NCI-H1092 treated with DMSO at 0.1 percent for 48 hours (cell line): ENCODE measurements around the gene DPYD.

Experiments
- DNase-seq: peaks from one replicate; lab custom pipeline; 2025; lab: John Stamatoyannopoulos, UW

Gene DPYD

DNA sequence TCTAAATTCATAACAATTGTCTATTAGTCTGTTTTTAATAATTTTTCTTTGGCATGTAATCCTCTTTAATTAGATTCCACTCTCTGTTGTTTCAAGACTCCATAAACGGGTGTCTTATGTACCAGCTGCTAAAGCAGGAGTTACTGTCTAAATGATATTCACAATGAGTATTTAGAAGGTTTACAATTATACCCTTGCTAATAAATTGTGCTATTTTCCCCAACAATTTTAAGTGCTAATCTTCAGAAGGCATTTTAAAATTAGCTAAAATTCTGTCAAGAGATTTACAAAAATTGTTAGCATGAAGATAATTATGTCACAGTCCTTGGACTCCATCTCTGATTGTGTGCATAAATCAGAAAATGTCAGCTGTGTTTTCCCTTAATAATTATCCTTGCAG is 83.7 kb downstream of the DPYD start:
- no peak for DNase-seq

DNA sequence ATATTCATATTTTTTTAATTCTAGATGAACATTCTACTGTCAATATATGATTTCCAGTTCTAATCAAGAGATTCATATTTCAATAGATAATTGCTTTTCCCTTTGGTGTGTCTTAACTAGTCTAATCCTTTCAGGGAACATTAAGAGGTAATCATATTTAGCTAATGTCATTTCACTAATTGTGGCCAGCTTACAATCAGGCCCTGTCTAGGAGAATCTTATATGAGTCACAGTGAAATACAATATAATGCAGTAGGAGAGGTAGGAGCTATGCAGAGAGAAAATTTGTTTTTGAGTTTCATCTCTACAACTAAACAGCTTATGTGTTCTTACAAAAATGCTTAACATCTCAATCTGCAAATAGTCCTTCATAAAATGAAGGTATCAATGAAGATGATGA is 85.9 kb downstream of the DPYD start:
- DNase-seq, result no peak

DNA sequence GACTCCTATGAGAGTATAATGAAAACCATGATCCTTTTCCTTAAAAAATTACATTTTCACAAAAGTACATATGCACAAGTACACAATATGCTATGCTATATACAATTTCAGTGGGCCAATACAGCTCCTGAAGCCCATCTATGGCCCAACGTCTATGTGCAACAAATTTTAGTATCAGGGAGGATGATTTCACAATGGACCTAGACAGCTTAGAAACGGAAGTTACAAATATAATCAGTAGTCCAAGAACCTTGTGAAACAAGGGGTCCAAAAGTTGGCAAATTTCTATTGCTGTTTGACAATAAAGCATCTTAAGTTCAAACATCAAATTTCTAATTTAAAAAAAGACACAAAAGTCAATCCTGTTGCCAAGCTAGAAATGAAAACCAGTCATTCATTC is 87.0 kb downstream of the DPYD start:
- no peak for DNase-seq

DNA sequence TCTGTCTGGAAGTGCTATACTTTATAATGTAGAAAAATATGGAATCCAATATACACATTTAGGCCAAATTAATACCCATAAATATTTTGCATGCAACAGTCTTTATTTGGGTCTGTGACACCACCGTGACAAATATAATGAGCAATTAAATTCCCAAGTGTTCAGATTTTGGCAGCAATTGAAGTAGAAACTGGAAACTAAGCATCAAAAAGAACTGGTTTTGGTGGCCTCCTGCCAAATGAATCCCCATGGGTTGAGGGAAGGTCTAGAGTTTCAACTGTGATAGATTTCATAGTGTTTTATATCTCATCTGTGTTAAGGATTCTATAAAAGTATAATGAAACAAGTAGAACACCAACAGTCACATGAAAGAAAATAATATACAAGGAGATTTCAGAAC is 88.4 kb downstream of the DPYD start:
- peak; percentile 53 for DNase-seq

DNA sequence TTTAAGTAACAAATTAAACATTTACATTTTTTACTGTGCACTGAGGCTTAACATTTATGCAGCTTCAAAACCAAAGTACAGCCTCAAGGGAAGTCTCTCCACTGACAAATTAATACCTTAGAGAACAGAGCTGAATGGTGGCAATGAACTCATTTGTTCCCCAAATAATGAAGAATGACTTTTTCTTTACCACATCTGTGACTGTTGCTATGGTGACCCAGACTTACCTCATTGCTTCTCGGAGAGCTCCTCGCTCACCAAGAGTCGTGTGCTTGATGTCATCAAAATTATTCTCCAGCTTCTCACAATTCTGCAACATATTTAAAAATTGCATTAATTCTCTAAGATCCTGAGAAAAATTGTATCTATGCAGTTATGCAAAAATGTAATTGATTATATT is 92.9 kb downstream of the DPYD start:
- no peak for DNase-seq

DNA sequence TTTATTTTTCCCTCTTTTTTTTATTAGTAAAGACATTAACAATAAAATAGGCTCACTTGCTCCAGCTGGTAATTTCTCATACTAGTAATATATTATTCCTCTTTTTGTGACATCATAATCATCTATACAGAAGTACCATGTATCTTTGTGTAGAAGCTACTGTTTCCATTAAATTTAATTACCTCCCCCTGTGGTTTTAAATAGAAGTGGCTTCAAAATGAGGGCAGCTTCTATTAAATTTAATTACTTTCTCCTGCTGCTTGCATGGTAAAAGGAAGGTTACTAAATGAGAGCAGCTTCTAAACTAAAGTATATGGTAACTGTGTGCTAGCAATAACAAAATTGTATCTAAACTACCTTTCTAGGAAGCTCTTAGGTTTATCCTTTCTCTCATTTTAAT is 94.0 kb downstream of the DPYD start:
- DNase-seq, result peak; percentile 30

DNA sequence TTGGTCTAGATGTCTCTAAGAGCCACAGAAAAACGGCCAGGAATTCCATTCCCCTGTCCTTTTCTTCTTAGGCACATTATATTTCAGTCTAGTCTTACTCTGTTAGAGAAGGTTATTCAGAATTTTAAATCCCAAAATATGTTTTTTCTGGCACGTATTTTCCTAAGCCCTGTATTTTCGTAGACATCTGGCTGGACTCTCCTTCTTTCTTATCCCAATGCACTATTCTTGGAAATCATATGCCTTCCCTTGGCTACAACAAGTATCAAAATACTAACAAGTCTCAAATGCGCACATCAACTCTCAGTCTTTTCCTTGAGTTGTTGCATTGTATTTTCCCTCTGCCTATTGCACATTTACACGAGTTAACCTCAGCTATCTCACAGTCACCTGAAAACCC is 96.2 kb downstream of the DPYD start:
- no peak for DNase-seq

DNA sequence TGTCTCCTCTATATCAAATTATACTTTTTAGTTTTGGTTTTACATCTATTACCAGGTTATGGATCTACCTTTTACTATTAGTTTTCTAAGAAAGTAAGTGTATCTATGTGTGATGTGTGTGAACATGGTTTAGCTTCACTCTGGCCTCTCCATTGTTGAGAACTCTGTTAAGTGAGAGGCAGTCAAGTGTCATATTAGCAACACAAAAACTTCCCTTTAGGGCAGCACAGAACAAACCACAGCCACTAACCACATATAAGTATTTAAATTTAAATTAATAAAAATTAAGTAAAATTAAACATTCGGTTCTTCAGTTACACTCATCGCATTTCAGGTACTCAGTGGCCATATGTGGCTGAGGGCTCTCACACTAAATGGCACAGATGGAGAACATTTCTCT is 96.6 kb downstream of the DPYD start:
- DNase-seq, result no peak

DNA sequence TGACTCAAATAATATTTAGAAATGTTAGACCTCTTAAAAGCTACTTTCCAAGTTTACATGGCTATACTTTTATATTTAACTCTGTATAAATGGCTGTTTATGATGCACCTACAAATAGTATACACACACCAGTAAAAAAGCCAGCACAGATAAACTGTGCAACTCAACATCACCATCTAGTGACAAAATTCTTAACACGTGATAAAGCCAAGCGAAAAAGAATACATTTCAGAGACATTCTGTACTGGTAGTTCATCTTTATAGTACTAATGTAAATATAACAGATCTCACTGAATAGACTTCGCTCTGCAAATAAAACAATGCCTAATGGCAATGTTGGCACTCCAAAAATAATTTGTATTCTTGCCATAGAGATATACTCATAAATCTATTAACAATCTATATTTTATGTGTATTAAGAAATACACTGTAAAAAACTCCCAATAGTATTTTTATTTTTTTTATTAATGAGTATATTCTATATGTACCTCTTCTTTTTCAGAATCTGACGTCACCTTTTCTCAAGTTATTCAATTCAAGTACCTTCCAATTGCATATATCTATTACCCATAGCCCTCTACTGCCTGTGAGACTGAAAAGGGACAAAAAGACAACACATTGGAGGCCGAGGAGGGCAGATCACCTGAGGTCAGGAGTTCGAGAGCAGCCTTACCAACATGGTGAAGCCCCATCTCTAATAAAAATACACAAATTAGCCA is 100.2 kb downstream of the DPYD start:
- DNase-seq, result peak; percentile 37

DNA sequence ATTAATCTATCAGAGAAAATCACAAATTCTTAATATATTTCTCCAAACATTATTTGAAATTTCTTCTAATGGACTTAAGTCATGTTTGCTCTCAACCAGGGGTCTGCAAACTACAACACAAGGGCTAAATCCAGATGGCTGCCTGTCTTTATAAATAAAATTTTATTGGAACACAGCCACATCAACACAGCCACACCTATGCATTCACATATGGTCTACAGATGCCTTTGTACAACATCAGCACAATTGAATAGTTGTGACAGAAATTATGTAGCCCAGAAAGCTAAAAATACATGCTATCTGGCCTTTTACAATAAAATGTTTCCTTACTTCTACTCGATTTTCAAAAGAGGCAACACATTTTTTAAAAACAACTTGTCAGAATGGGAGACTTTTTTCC is 103.9 kb downstream of the DPYD start:
- no peak for DNase-seq

DNA sequence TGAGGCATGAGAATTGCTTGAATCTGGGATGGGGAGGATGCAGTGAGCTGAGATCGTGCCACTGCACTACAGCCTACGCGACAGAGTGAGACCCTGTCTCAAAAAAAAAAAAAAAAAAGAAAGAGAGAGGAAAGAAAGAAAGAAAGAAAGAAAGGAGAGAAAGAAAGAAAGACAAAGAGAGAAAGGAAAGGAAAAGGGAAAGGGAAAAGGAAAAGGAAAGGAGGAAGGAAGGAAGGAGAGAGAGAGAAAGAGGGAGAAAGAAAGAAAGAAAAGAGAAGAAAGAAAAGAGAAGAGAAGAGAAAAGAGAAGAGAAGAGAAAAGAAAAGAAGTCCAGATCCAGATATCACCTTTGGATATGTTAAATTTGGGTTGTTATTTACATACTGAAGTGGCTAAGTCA is 106.0 kb downstream of the DPYD start:
- DNase-seq, result no peak

DNA sequence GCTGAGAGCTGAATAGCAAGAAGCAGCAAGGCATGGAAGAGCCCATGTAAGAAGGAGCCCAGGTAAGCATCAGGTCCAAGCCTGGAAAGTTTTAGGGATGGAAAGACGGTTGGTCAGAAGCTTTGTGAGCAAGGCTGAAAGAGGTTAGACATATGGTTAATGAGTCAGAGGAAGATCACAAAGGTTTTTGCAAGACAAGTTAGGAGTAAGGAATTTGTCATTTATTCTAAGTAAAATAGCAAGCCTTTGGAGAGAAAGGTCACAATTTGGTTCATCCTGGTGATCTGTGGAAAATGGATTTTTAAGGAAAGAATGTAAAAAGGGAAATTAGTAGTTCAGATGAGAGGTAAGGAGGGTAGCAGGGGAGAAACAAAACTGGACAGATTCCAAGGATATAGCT is 106.7 kb downstream of the DPYD start:
- no peak for DNase-seq

DNA sequence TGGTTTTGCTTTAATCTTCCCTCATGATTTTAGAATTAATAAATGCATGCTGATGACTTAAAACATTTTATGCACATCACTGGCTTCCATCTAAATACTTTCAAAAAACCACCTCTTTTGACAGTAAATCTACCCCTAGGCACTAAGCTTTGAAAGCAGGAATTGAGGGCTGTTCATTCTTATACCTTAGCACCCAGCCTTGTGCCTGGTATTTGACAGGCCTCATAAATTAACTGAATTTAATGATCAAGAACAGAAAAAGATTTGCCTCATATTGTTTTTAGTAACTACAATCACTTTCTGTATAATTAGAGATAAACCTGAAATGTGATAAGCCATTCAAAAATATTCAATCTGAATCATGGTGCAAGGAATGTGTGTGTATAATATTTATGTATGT is 108.8 kb downstream of the DPYD start:
- DNase-seq, result no peak

DNA sequence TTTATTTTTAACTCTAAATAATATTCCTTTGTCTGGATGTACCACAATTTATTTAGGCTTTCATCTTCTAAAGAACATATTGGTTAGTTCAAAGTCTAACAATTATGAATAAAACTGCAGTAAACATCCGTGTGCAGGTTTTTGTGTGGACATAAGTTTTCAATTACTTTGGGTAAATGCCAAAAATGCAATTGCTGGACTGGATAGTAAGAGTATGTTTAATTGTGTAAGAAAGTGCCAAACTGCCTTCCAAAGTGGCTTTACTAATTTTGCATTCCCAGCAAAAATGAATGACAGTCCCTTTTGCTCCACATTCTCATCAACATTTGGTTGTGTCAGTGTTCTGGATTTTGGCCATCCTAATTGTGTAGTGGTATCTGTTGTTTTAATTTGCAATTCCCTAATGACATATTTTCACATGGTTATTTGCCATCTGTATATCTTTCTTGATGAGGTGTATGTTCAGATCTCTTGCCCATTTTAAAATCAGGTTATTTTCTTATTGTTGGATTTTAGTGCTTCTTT is 113.8 kb downstream of the DPYD start:
- no peak for DNase-seq

DNA sequence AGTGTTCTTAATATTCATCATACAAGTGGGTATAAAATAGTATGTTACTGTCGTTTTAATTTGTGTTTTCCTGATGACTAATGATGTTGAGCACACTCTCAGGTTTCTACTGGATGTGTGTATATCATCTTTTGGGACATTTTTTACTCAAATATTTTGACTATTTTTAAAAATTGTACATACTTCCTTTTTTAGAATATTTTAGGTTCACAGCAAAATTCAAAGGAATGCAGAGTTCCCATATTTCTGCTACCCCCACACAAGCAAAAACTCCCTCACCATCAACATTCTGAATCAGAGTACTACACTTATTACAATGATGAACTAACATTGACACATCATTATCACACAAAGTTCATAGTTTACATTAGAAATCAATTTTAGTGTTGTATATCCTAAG is 114.5 kb downstream of the DPYD start:
- no peak for DNase-seq

DNA sequence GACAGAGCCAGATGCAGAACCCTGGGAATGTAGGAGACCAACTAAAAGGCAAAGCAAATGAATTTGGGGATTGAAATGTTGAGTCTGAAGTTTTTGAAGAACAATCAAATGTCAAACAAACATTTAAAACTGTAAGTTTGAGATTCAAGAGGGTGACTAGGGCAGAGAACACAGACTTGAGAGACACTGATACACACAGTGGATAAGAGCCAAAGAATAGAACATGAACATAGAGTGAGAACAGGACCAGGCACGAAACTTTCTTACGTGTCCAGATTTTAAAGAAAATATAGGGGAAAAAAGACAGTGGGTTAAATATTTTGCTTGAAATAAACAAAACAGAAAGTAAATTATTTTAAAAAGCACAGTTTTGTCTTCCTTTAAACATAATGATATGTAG is 115.7 kb downstream of the DPYD start:
- DNase-seq, result no peak

DNA sequence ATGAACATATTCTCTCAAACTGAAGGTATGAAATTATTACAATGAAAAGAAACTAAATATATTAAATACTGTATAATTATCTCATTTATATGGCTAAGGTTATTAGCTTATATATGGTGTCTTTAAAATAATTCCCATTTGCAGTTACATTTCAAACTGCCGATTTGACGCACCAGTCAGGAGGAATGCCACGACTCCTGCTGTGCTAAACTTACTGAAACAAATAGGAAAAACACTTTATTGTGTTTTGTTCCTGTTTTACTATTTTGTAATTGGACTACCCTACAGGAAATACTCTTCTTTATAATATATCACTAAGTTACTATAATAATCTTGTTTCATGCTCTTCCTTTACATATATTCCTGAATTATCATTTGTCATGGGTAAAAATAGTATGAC is 117.8 kb downstream of the DPYD start:
- DNase-seq, result no peak

DNA sequence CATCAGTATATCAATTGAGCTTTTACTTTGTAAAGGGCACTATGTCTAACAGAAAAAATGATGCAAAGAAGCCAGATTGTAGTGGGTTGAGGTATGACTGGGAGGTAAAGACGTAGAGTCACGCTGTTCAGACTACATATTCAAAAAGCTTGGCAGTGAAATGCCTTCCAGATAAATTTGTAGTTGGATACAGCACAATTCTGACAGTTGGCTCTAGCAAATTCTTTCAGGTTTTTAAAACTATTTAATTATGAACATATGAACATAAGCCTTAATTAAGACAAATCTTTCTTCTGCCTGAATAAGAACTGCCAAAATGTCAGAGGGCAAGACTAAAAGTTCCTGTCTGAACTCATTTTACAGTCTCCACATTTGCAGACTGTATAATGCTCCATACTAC is 118.8 kb downstream of the DPYD start:
- no peak for DNase-seq

DNA sequence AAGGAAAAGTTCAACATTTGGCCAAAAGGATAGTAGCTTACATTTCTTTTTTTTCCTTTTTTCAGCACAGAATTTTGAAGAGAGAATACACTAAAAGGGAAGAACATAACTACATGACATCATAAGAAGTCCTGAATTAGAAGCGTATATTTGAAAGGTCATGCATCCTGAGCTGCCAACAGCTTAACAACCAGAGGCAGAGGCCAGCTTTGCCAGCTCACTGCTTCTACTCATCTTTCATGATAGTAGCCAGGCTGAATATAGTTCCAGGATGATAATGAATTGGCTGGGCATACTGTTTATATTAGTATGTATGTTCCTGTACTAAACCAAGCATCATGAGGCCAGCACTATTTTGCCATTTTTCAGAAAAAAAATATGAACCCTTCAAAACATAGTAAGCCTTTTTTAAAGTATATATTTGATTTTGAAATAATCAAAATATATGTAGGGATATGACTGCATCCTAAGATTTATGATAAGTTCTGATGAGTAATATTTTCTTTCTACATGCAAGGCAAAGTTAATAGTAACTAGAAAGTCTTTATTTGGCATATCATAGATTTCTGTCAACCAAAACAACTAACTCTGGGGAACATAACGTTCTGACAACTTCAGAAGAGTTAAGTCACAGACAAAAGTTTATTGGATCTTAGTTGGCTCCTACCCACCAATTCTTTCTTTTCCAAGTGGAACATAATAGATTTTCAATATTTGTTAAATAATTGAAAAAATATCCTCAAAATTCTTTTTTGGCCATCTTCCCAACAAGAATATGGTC is 123.2 kb downstream of the DPYD start:
- no peak for DNase-seq

DNA sequence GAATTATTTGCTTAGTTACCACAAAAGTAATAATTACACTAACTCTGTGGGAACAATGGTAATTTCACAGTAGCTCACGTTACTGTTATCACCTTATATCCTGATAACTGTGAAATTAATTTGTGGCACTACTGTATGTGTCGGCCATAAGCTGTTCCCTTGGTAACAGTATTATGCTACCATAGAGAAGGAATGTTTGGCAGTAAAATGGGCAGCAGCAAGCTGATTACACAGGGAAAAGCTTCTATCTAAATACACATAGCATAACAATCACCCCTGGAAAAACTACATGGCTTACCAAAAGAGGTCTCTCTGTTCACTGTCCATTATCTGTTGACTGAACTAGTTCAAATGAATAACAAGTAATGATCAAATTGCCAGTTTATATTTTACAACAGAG is 124.1 kb downstream of the DPYD start:
- no peak for DNase-seq

DNA sequence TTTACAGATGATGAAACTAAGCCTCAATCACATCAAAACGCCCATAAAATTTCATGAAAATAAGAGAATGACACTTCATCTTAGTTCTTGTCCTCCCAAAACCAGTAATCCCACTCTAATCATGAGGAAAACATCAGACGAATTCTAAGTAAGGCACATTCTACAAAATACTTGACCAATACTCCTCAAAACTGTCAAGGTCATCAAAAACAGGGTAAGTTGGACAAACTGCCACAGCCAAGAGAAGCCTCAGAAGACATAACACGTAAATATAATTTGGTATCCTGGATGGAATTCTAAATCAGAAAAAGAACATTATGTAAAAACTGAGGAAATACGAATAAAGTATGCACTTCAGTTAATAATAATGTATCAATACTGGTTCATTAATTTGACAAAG is 128.2 kb downstream of the DPYD start:
- DNase-seq, result no peak

DNA sequence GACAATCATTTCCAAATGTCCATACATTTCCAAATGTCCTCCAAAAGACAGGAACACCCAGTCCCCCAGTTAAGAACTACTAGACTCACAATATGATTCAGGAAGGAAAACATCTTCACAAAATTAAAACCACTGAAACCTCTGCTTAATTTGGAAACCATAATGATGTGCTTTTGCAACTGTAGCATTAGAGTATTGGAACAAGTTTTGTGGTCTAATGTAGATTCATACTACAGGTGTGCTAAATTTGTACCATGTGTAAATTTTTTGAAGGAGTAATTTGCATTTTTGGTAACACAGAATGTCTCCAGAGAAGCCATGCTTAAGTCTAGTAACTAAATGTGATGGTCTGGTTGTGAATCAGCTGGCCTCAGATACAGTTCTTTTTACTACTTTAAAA is 129.6 kb downstream of the DPYD start:
- DNase-seq, result no peak

DNA sequence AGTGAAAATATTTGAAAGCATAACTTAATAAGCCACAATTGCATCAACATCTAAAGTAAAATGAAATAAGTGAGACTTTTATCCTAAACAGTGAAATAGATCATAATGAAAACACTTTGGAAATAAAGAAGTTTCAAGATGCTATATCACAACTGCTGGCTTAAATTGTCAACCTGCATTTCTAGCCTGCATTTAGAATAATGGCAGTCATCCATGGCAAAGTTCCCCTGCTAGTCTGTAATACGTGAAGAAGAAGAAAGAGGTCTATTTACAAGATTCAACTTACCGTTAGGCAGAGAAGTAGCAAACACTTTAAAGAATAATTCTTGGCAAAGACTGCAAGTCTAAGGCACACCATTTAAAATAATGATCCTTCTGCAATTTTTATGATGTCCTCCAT is 133.6 kb downstream of the DPYD start:
- no peak for DNase-seq

DNA sequence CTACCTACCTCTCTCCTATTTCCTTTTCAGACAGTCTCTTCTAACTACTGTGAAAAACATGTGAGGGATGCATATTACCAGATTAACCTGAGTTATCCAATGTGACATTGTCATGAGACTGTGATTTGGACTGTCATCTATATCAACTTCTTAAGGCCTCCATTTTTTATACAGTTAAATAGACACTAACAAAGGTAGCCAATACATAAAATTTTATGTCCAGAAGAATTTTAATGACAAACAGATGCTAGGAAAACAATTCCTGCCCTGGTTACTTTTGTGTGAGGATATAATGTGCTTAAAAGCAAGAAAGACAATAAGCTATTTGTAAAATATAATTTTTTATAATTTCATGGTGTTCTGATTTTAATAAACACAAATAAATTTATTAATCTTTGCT is 136.2 kb downstream of the DPYD start:
- no peak for DNase-seq
